Smooth muscle cell of the umbilical artery (primary cell): ENCODE results near the gene C4BPB. TPM values are rescaled to one million over a fixed set of nuclear protein-coding genes. Genes with fewer than 3 reads are reported as not detected.

ENCODE experiments used
- total RNA-seq: library from RNA; depleted of rRNA; stranded (reverse); fragments of >200 nt; gene quantifications from 2 replicates; pipeline ENCODE4 v1.2.3, GENCODE V29; 2014

The C4BPB gene, protein sequence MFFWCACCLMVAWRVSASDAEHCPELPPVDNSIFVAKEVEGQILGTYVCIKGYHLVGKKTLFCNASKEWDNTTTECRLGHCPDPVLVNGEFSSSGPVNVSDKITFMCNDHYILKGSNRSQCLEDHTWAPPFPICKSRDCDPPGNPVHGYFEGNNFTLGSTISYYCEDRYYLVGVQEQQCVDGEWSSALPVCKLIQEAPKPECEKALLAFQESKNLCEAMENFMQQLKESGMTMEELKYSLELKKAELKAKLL
- not detected in 2 replicates for total RNA-seq

DNA sequence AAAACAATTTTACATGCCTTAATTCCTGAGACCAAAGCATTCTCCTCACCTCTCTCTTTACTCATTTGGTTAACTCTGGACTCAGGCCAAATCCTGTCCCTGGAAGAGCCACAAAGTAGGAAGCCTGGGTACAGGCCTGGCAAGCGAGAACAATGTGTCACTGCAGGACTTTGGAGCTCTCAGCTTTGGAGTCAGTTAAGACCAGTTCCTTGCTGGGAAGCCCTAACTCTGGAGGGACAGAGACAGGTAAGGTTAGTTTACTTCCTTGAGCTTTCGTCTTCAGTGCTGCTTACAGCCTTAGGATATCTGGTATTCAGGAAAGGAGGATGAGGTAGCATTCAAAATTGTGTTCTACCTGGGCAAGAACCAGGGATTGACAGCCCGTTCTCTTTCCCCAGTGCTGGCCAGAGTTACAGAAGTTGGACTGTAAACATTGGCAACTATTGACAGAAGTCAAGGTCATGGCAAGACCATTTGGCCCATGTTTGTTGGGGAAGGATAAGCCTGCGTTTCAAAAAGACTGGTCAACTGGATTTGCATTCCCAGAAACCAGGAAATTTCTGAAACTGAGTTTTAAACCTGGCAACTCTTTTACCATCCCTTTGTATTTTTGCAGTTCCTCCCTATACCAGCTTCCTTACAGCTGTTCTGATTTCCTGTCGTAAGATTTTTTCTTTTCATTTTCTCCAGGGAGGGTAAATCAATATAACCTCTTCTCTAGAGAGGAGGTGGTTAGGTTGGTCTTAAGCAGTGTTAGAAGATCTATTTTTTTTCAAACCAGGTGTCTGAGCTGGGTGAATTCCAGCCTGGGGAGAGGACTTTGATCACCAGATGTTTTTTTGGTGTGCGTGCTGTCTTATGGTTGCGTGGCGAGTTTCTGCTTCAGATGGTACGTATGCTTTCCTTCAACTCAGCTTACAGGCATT is at the start of gene C4BPB:
TSS of gene C4BPB (plus strand) at position 160 of the 926 bp plus-strand sequence. CDS start at position 832, 672 bp downstream.

DNA sequence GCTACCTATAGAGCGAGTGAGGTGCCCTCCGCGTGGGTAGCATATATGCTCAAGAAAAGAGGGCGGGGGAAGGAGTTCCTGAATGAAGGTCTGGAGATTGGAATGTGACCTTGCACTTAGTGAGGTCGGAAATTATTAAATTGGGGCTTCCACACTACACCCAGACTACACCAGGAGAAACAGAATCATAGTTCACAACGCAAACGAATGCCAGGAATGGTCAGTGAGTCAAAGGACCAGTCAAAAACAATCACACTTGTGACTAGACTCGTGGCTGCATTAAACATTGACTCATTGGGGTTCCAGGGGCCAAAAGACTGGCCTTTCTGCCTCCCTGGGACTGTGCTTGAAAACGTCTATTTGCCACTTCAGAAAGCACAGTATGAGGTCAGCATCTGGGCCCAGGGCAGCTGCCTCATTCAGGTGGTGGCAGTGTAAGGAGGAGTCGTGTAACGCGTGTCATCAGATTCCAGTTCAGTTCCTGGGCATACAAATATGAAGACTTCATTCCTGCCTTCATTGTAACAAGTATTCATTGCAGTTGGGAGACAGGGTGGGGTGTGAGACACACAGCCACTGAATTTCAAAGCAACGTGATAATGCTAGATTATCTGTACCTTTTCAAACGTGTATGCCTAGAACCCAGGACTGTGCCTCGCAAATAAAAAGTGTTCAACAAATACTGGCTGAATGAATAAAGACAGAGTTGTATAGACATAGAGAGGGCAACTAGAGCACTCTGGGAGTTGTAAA is 37.3 kb upstream of the C4BPB start, which contains the start of gene YOD1:
TSS of gene YOD1 (minus strand) at position 18 of the 753 bp plus-strand sequence. CDS start 178 bp downstream, outside the sequence.

DNA sequence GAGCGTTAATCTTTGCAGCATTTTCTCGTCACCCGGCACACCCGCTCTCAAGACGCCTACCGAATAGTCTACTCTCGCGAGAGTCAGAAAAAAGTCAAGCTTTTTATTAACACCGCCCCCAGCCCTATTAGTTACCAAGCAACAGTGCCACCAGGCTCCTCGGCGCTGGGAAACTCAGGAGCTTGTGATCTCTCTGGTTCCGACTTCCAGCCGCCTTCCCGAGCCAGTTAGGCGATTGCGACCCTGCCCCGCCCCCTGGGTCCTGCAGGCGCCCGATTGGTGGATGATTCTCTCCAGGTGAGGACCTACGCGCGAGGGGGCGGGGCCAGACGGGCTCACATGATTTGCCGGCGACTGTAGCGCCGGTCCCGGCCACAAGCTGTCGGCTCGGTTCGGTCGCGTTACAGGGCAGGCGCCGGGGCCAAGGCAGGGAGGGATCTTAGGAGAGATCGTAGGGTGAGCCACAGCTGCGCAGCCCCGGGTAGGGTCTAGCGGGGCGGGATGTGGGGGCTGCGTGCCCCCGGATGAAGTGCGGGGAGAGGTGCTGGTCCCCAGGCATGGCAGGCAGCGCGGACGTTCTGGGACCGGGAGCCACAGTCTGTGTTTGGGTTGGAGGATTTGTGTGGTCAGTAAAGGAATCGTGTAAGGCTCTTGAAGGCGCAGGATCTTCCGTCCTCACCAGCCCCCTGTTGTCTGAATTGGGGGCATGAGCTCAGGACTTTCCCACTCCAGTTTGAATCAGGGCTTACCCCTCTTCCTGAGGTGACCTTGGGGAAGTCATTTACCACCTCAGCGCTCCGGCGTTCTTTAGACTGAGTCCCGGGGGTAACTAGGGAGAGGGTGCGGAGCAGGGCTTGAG is 35.5 kb upstream of the C4BPB start, which contains the start of gene PFKFB2:
TSS of gene PFKFB2 (plus strand) at position 365 of the 859 bp plus-strand sequence. CDS start 1,443 bp downstream, outside the sequence.

DNA sequence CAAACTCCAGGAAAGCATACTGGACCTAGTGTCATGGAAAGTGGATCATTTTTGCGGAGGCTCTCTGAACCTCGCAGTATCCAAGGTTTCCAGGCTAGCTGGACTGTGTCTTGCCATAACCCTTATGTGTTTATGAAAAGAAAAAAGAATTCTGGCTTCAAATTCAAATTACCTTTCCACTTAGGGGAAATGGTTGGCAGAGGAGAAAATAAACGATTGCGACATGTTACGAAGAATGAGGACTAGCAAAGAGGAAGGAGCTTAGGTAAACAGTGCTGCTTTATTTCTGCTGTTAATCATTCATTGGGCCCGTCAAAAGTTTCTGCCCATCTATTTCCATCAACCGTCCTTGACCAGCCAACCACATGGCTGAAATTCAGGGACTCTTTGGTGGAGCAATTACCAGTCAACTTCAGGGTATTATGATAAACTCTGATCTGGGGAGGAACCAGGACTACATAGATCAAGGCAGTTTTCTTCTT is 15.3 kb downstream of the C4BPB start, which contains the start of gene C4BPA:
TSS of gene C4BPA (plus strand) at position 342 of the 482 bp plus-strand sequence. CDS start 8,793 bp downstream, outside the sequence.

Other genes starting within 250 kb of the C4BPB start
- not detected in 2 replicates for gene IL20, start 223.2 kb upstream of the C4BPB start, total RNA-seq
- not detected in 2 replicates for gene IL24, start 191.4 kb upstream of the C4BPB start, total RNA-seq
- not detected in 2 replicates for gene FCMR, start 166.9 kb upstream of the C4BPB start, total RNA-seq
- gene PIGR, start 142.4 kb upstream of the C4BPB start, total RNA-seq = not detected in 2 replicates
- not detected in 2 replicates for gene FCAMR, start 118.4 kb upstream of the C4BPB start, total RNA-seq
- gene C1orf116, start 56.1 kb upstream of the C4BPB start, total RNA-seq = 0.05 TPM in 1 of 2 replicates, not detected in the other
- gene YOD1, start 37.7 kb upstream of the C4BPB start, total RNA-seq = 8.6 and 11.8 TPM in 2 replicates
- gene PFKFB2, start 35.6 kb upstream of the C4BPB start, total RNA-seq = 6.7 and 9.8 TPM in 2 replicates
- not detected in 2 replicates for gene C4BPA, start 15.4 kb downstream of the C4BPB start, total RNA-seq
- gene CD55, start 232.8 kb downstream of the C4BPB start, total RNA-seq = 13.9 and 19.6 TPM in 2 replicates